DLD1 (cell line): ENCODE data around the gene PDS5B.
"Not testable (repeated sequence)": the region's sequence is repeated elsewhere in the genome, so short reads cannot be mapped to it uniquely, and the experiment has no call there.

Source experiments
- in situ Hi-C: cut with HindIII; loops from 2 replicates; pipeline ENCODE4 v1.10.0; 2017; ENCODE audit warnings: low sequenced_read_pairs

The PDS5B gene

GRCh38 chr13:32761472-32761871 is 175.2 kb downstream of the PDS5B start:
- in situ Hi-C loops = no loop called here

- in situ Hi-C loops = no loop called here
These were observed 192.9 kb downstream of the PDS5B start for GRCh38 chr13:32779119-32779518.

GRCh38 chr13:32781906-32782305 is 195.7 kb downstream of the PDS5B start:
- in situ Hi-C loops = no loop called here

- in situ Hi-C loops = no loop called here
These were observed 196.8 kb downstream of the PDS5B start for GRCh38 chr13:32783067-32783466.

- in situ Hi-C loops = no loop called here
These were observed 204.5 kb downstream of the PDS5B start for GRCh38 chr13:32790731-32791130.

- in situ Hi-C loops = no loop called here
These were observed 205.4 kb downstream of the PDS5B start for GRCh38 chr13:32791545-32792172.

- in situ Hi-C loops = no loop called here
These were observed 210.5 kb downstream of the PDS5B start for GRCh38 chr13:32796754-32797153.

- in situ Hi-C loops = no loop called here
These were observed 215.9 kb downstream of the PDS5B start for GRCh38 chr13:32802159-32802558.

GRCh38 chr13:32804673-32805230 is 218.5 kb downstream of the PDS5B start:
- in situ Hi-C loops = no loop called here

GRCh38 chr13:32811297-32811800 is 225.1 kb downstream of the PDS5B start:
- in situ Hi-C loops = no loop called here

- in situ Hi-C loops = no loop called here
These were observed 235.0 kb downstream of the PDS5B start for GRCh38 chr13:32821149-32821688.

GRCh38 chr13:32822771-32823170 is 236.5 kb downstream of the PDS5B start:
- in situ Hi-C loops = no loop called here

- in situ Hi-C loops = no loop called here
These were observed 237.3 kb downstream of the PDS5B start for GRCh38 chr13:32823597-32823996.

- in situ Hi-C loops = no loop called here
These were observed 237.8 kb downstream of the PDS5B start for GRCh38 chr13:32824061-32824460.

- in situ Hi-C loops = no loop called here
These were observed 238.4 kb downstream of the PDS5B start for GRCh38 chr13:32824675-32825074.

- in situ Hi-C loops = no loop called here
These were observed 239.2 kb downstream of the PDS5B start for GRCh38 chr13:32825481-32825880.

GRCh38 chr13:32826372-32826771 is 240.1 kb downstream of the PDS5B start:
- in situ Hi-C loops = not testable (repeated sequence)
